H1 (cell line): ENCODE measurements around the gene UFD1. TPM values are rescaled to one million over a fixed set of nuclear protein-coding genes. Genes with fewer than 3 reads are reported as not detected.

Source experiments
- CTCF ChIA-PET: fragments of 300-600 bp; sonication (Branson Sonifier 250); formaldehyde crosslinking; loops from one replicate; lab custom pipeline; 2021; ENCODE audit not compliant: partially characterized antibody; lab: Charles Lee
- POLR2A ChIA-PET: fragments of 300-600 bp; sonication (Branson Sonifier 250); formaldehyde crosslinking; loops from one replicate; lab custom pipeline; 2021; ENCODE audit warnings: inconsistent platforms; ENCODE audit not compliant: partially characterized antibody; lab: Charles Lee
- DNase-seq, 2 experiments: peaks; one replicate each; pipeline versions ENCODE4 v3.0.0 to v3.0.0-alpha.2; 2010 to 2022; ENCODE audit warnings: low spot score in 2 of 2, low read depth in 1 of 2, mixed read lengths in 1 of 2
- FAIRE-seq: peaks from 2 replicates; lab custom pipeline; 2011; peaks lifted over from hg19 to GRCh38; lab: Jason Lieb, UNC
- H2AFZ ChIP-seq: 2 replicates; pipeline ENCODE4 v1.8.1; 2012; ENCODE audit warnings: low read length, inconsistent platforms
- H2AK5ac ChIP-seq: 2 replicates; pipeline ENCODE4 v1.6.1; 2013; ENCODE audit warnings: low read depth, low read length
- H2BK120ac ChIP-seq: replicated peaks from 2 replicates; pipeline ENCODE3; 2013; ENCODE audit warnings: low read depth, low read length, inconsistent platforms
- H2BK12ac ChIP-seq: 2 replicates; pipeline ENCODE4 v1.6.1; 2013; ENCODE audit warnings: low read depth, low read length
- H2BK15ac ChIP-seq: 2 replicates; pipeline ENCODE4 v1.6.1; 2013; ENCODE audit warnings: low read length
- H2BK20ac ChIP-seq: 2 replicates; pipeline ENCODE4 v1.6.1; 2013; ENCODE audit warnings: low read length
- H2BK5ac ChIP-seq: 2 replicates; pipeline ENCODE4 v1.6.1; 2013; ENCODE audit warnings: low read depth, low read length
- H3K14ac ChIP-seq: 2 replicates; pipeline ENCODE4 v1.6.1; 2013; ENCODE audit warnings: inconsistent platforms; ENCODE audit not compliant: insufficient read length
- H3K18ac ChIP-seq: 2 replicates; pipeline ENCODE4 v1.6.1; 2013; ENCODE audit warnings: low read length; ENCODE audit errors: extremely low read depth
- H3K23ac ChIP-seq: 2 replicates; pipeline ENCODE4 v1.6.1; 2013; ENCODE audit warnings: inconsistent platforms; ENCODE audit not compliant: insufficient read length
- H3K23me2 ChIP-seq: 2 replicates; pipeline ENCODE4 v1.6.1; 2013; ENCODE audit warnings: low read depth, low read length
- H3K27ac ChIP-seq: 2 replicates; pipeline ENCODE4 v1.6.1; 2011; ENCODE audit warnings: low read depth, low read length, inconsistent platforms
- H3K27me3 ChIP-seq, 4 experiments: replicated peaks in 1 of 4; 1 replicate in 1 of 4; 2 replicates in 3 of 4; pipeline versions ENCODE4 v1.6.1 to v1.8.1; 2011 to 2013; ENCODE audit warnings: low read length in 3 of 4, mild to moderate bottlenecking in 3 of 4, inconsistent platforms in 2 of 4, mixed read lengths in 2 of 4, moderate library complexity in 1 of 4; ENCODE audit not compliant: control insufficient read depth in 3 of 4, insufficient read depth in 3 of 4; ENCODE audit errors: extremely low read depth in 1 of 4
- H3K36me3 ChIP-seq, 4 experiments: 2 replicates each; pipeline versions ENCODE4 v1.6.1 to v1.8.1; 2011 to 2013; ENCODE audit warnings: mild to moderate bottlenecking in 4 of 4, low read length in 3 of 4, moderate library complexity in 2 of 4, control low read depth in 1 of 4, inconsistent platforms in 1 of 4; ENCODE audit not compliant: insufficient read depth in 4 of 4, control insufficient read depth in 2 of 4
- H3K4ac ChIP-seq: replicated peaks from 2 replicates; pipeline ENCODE3; 2013; ENCODE audit warnings: low read length, low read depth, mixed read lengths, inconsistent platforms; ENCODE audit not compliant: insufficient read length
- H3K4me1 ChIP-seq, 4 experiments: replicated peaks in 1 of 4; 1 replicate in 1 of 4; 2 replicates in 3 of 4; pipeline versions ENCODE4 v1.6.1 to v1.8.1; 2011 to 2013; ENCODE audit warnings: low read length in 3 of 4, inconsistent platforms in 2 of 4, mixed read lengths in 1 of 4; ENCODE audit not compliant: insufficient read depth in 4 of 4, control insufficient read depth in 3 of 4
- H3K4me2 ChIP-seq, 2 experiments: 2 replicates each; pipeline versions ENCODE4 v1.6.1 to v1.8.1; 2011 to 2013; ENCODE audit warnings: low read depth in 2 of 2, low read length in 2 of 2, control low read depth in 1 of 2, inconsistent platforms in 1 of 2, mild to moderate bottlenecking in 1 of 2; ENCODE audit not compliant: insufficient read depth in 1 of 2
- H3K4me3 ChIP-seq, 4 experiments: fragments of 200-600, 300-600 bp in 1 of 4; sonication (generic), shearing (Covaris generic), sonication (Bioruptor Twin) in 1 of 4; 2 replicates each; pipeline versions ENCODE4 v1.5.1 to v1.8.1; 2011 to 2016; ENCODE audit warnings: low read length in 4 of 4, low read depth in 3 of 4, control low read depth in 2 of 4, inconsistent platforms in 2 of 4, mild to moderate bottlenecking in 2 of 4, mixed read lengths in 1 of 4, moderate library complexity in 1 of 4; ENCODE audit not compliant: insufficient read depth in 2 of 4; ENCODE audit errors: extremely low read depth in 1 of 4
- H3K56ac ChIP-seq: replicated peaks from 2 replicates; pipeline ENCODE3; 2013; ENCODE audit warnings: low read depth, mild to moderate bottlenecking, mixed read lengths, low read length, inconsistent platforms; ENCODE audit not compliant: insufficient read length
- H3K79me1 ChIP-seq: 2 replicates; pipeline ENCODE4 v1.6.1; 2013; ENCODE audit warnings: low read depth, low read length, control low read depth
- H3K79me2 ChIP-seq, 2 experiments: 2 replicates each; pipeline versions ENCODE4 v1.6.1 to v1.8.1; 2012 to 2013; ENCODE audit warnings: low read length in 2 of 2, mild to moderate bottlenecking in 2 of 2, inconsistent platforms in 1 of 2; ENCODE audit not compliant: insufficient read depth in 2 of 2, control insufficient read depth in 1 of 2
- H3K9ac ChIP-seq, 4 experiments: replicated peaks in 1 of 4; 1 replicate in 1 of 4; 2 replicates in 3 of 4; pipeline versions ENCODE4 v1.6.1 to v1.8.1; 2011 to 2013; ENCODE audit warnings: low read depth in 3 of 4, low read length in 3 of 4, control low read depth in 2 of 4, mild to moderate bottlenecking in 2 of 4, moderate library complexity in 2 of 4, inconsistent platforms in 1 of 4; ENCODE audit errors: extremely low read depth in 1 of 4
- H3K9me3 ChIP-seq, 2 experiments: 2 replicates each; pipeline versions ENCODE4 v1.6.1 to v1.8.1; 2012 to 2013; ENCODE audit warnings: mild to moderate bottlenecking in 2 of 2, moderate library complexity in 2 of 2, control low read depth in 1 of 2, inconsistent platforms in 1 of 2, low read depth in 1 of 2, low read length in 1 of 2, mixed read lengths in 1 of 2; ENCODE audit not compliant: insufficient read depth in 2 of 2
- H4K20me1 ChIP-seq, 2 experiments: replicated peaks in 1 of 2; 2 replicates each; pipeline versions ENCODE3 to v1.8.1; 2011 to 2013; ENCODE audit warnings: inconsistent platforms in 2 of 2, low read length in 2 of 2, mild to moderate bottlenecking in 1 of 2; ENCODE audit not compliant: insufficient read depth in 2 of 2, control insufficient read depth in 1 of 2
- H4K5ac ChIP-seq: 2 replicates; pipeline ENCODE4 v1.6.1; 2013; ENCODE audit warnings: low read length, low read depth, mixed read lengths, inconsistent platforms; ENCODE audit not compliant: insufficient read length
- H4K8ac ChIP-seq: 2 replicates; pipeline ENCODE4 v1.8.0; 2013; ENCODE audit warnings: mild to moderate bottlenecking, moderate library complexity, low read length, inconsistent platforms; ENCODE audit not compliant: insufficient read depth; ENCODE audit errors: extremely low read depth
- H4K91ac ChIP-seq: replicated peaks from 2 replicates; pipeline ENCODE3; 2013; ENCODE audit warnings: low read length, mixed read lengths, inconsistent platforms; ENCODE audit not compliant: insufficient read length
- BCL11A ChIP-seq, 2 experiments: IDR thresholded peaks; one replicate each; pipeline ENCODE4 v1.6.1; 2011; ENCODE audit warnings: low read depth in 2 of 2, low read length in 2 of 2, mild to moderate bottlenecking in 2 of 2
- BRCA1 ChIP-seq: IDR thresholded peaks from 2 replicates; pipeline ENCODE4 v1.6.1; 2012; ENCODE audit warnings: low read depth, low read length, improper control_type of control experiment
- CEBPB ChIP-seq: IDR thresholded peaks from 2 replicates; pipeline ENCODE4 v1.6.1; 2012; ENCODE audit warnings: low read depth, low read length
- CHD2 ChIP-seq: IDR thresholded peaks from 2 replicates; pipeline ENCODE4 v1.6.1; 2012; ENCODE audit warnings: low read length, improper control_type of control experiment
- CREB1 ChIP-seq: IDR thresholded peaks from 2 replicates; pipeline ENCODE4 v1.6.1; 2012; ENCODE audit warnings: inconsistent platforms
- GTF2F1 ChIP-seq: IDR thresholded peaks from 2 replicates; pipeline ENCODE4 v1.6.1; 2012; ENCODE audit warnings: low read depth, low read length, improper control_type of control experiment, borderline replicate concordance
- NANOG ChIP-seq: IDR thresholded peaks from 2 replicates; pipeline ENCODE4 v1.6.1; 2011; ENCODE audit warnings: low read length, low read depth, mild to moderate bottlenecking, inconsistent platforms; ENCODE audit not compliant: insufficient read depth, poor library complexity, severe bottlenecking
- POLR2A ChIP-seq, 2 experiments: IDR thresholded peaks; 1 replicate in 1 of 2; 2 replicates in 1 of 2; pipeline ENCODE4 v1.6.1; 2011; ENCODE audit warnings: low read depth in 2 of 2, low read length in 2 of 2, mild to moderate bottlenecking in 2 of 2; ENCODE audit errors: control extremely low read depth in 1 of 2
- SAP30 ChIP-seq: fragments of 300-600 bp; sonication (generic); IDR thresholded peaks from 2 replicates; pipeline ENCODE4 v1.7.1; 2012; ENCODE audit warnings: low read length, moderate library complexity, mild to moderate bottlenecking, inconsistent platforms; ENCODE audit not compliant: insufficient read depth, insufficient replicate concordance
- SIX5 ChIP-seq: IDR thresholded peaks from 2 replicates; pipeline ENCODE4 v1.6.1; 2011; ENCODE audit warnings: mild to moderate bottlenecking, low read depth, low read length
- SP4 ChIP-seq: IDR thresholded peaks from 2 replicates; pipeline ENCODE4 v1.6.1; 2012; ENCODE audit warnings: low read length, inconsistent platforms
- SUZ12 ChIP-seq: fragments of 200-600 bp; sonication (generic); IDR thresholded peaks from 2 replicates; pipeline ENCODE4 v1.6.1; 2012; ENCODE audit warnings: mild to moderate bottlenecking, inconsistent platforms, low read length, moderate library complexity, mixed read lengths
- TAF1 ChIP-seq: IDR thresholded peaks from 2 replicates; pipeline ENCODE4 v1.6.1; 2011; ENCODE audit warnings: mild to moderate bottlenecking, low read depth, low read length
- TCF12 ChIP-seq: IDR thresholded peaks from 2 replicates; pipeline ENCODE4 v1.6.1; 2011; ENCODE audit warnings: low read depth, mild to moderate bottlenecking, low read length
- WGBS, 2 experiments: shearing (Covaris generic) in 1 of 2; methylation state at CpG; one replicate each; pipeline versions ENCODE4 v1.1.6 to v1.1.7; 2013 to 2015; ENCODE audit warnings: low lambda C conversion rate in 2 of 2, mixed read lengths in 2 of 2, inconsistent platforms in 1 of 2, low coverage in 1 of 2, missing lambda C conversion rate in 1 of 2; ENCODE audit not compliant: insufficient replicate concordance in 2 of 2, insufficient coverage in 1 of 2, insufficient read length in 1 of 2; ENCODE audit errors: extremely low coverage in 1 of 2, missing lambda C conversion rate in 1 of 2; 5-methylcytosine and 5-hydroxymethylcytosine counted together
- polyA plus RNA-seq, 7 experiments: library from polyadenylated mRNA; depleted of rRNA in 3 of 7; stranded (reverse) in 5 of 7; unstranded in 2 of 7; fragments of >200 nt in 5 of 7; fragments of 200-250 nt in 2 of 7; gene quantifications; 1 replicate in 5 of 7; 2 replicates in 1 of 7; 4 replicates in 1 of 7; pipeline versions ENCODE4 v1.2.1 to v1.2.3, GENCODE V29; 2011 to 2013; ENCODE audit warnings: missing spikeins in 2 of 7, mixed read lengths in 2 of 7
- total RNA-seq: library from RNA; stranded (reverse); fragmentation: NEBNext Ultra II Directional; extraction: Animal tissue kit (Norgen Biotek cat#: 25700); gene quantifications from 2 replicates; pipeline ENCODE4 v1.2.1, GENCODE V29; 2021

UFD1 gene
- total and polyA plus RNA-seq, 2 of the 8 experiments (the other 6 are each of a cell fraction or from before 2014, with no cell fraction given), result 74.6 to 116 TPM

GRCh38 chr22:19466848-19467752 is 11.9 kb downstream of the UFD1 start:
- Histone ChIP-seq H3K4ac (no peak overlapping the region), H3K23me2 (no peaks in the 10 kb centered on the region), H2AK5ac (no peak overlapping the region), H4K20me1 (peaks cover 0 to 13% of the 10 kb centered on the region in 2 experiments), H3K9ac (no peak overlapping the region), H4K5ac (no peak overlapping the region), H4K8ac (no peak overlapping the region), H3K79me2 (no peaks in the 10 kb centered on the region), H3K79me1 (peaks cover 2% of the 10 kb centered on the region; the same call in 1 of the 2 replicates), H3K4me2 (no peak overlapping the region), H2BK12ac (no peak overlapping the region), H3K4me3 (no peak overlapping the region), H2BK15ac (no peak overlapping the region), H3K36me3 (peaks cover 22 to 62% (median 52%) of the 10 kb centered on the region in 4 experiments), H3K18ac (no peak overlapping the region), H2BK5ac (no peak overlapping the region), H3K56ac (no peak overlapping the region), H2BK20ac (no peak overlapping the region), H3K4me1 (no peaks in the 10 kb centered on the region), H3K9me3 (no peaks in the 10 kb centered on the region), H3K27ac (no peak overlapping the region), H3K27me3 (no peaks in the 10 kb centered on the region), H3K23ac (no peak overlapping the region), H2AFZ (no peak overlapping the region), H2BK120ac (no peak overlapping the region), H3K14ac (no peak overlapping the region), H4K91ac (no peak overlapping the region)
- DNase-seq (no peak), FAIRE-seq (no peak)
- ChIA-PET POLR2A (interaction anchor here (1.8 to 3.4 kb wide), 2 partner anchors 13 to 16 kb away, joined by 4 to 9 read pairs; partner anchors contain the start of genes CDC45 and UFD1), CTCF (interaction anchor here (0.6 to 1.1 kb wide), 5 partner anchors 15 to 1981 kb away, joined by 3 to 4 read pairs (median 3); no protein-coding TSS in a partner anchor)
- 91% methylated on average over 9 of the region's 9 CpGs; no CpG with 5 or more reads in 1 of the 2 experiments for WGBS, 2 experiments
- no peak for TF ChIP-seq SAP30
- no peak for TF ChIP-seq SIX5
- TF ChIP-seq TAF1, result no peak
- no peak for TF ChIP-seq NANOG
- no peak for TF ChIP-seq SUZ12
- no peak for TF ChIP-seq POLR2A (IDR thresholded peaks at IDR 0.05; ENCODE audit: control extremely low read depth in 1 of 2, low read depth in 2 of 2, low read length in 2 of 2)
- TF ChIP-seq CHD2, result no peak
- TF ChIP-seq SP4, result no peak
- TF ChIP-seq BRCA1, result no peak
- TF ChIP-seq TCF12, result no peak
- TF ChIP-seq CREB1, result no peak
- no peak for TF ChIP-seq BCL11A (IDR thresholded peaks at IDR 0.05; ENCODE audit: low read depth in 2 of 2, low read length in 2 of 2)
- no peak for TF ChIP-seq GTF2F1
- TF ChIP-seq CEBPB, result no peak
